GM12874 (cell line): ENCODE measurements around the gene EHMT2.
A peak's percentile ranks its signal among the peaks of the same experiment; 100 is the strongest.

Experiments
- TF ChIP-seq, protein P1 (sequence below): IDR thresholded peaks from 2 replicates; pipeline ENCODE4 v1.5.1; 2011; ENCODE audit warnings: low read depth, mild to moderate bottlenecking, control low read depth, low read length, moderate library complexity; ENCODE audit not compliant: insufficient read depth

Gene EHMT2

DNA sequence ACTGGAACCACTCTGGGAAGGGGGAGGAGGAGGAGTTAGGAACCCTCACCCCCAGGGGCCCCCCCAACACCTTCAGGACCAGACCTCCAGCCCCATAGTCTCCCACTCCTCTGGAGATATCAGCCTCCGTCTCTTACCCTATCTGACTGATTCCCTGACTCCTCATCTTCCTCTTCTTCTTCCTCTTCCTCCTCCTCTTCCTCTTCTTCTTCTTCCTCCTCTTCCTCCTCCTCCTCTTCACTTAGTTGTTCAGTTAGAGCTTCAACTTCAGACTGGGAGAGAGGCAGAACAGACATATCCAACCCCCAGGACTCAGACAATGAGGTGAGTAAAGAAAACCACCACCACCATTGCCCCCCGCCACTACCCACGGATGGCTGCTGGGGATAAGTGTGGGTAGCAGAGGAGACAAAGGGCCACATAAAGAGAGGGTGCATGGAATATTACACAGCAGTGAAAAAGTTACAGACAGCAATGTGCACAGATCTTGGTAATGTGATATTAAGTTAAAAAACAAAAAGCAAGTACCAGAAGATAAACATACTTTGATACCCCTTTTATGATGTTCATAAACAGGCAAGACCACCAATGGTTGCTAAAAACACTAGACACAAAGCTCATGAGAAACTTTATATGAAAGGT lies 8.0 kb downstream of the EHMT2 start:
- TF ChIP-seq, protein P1, sequence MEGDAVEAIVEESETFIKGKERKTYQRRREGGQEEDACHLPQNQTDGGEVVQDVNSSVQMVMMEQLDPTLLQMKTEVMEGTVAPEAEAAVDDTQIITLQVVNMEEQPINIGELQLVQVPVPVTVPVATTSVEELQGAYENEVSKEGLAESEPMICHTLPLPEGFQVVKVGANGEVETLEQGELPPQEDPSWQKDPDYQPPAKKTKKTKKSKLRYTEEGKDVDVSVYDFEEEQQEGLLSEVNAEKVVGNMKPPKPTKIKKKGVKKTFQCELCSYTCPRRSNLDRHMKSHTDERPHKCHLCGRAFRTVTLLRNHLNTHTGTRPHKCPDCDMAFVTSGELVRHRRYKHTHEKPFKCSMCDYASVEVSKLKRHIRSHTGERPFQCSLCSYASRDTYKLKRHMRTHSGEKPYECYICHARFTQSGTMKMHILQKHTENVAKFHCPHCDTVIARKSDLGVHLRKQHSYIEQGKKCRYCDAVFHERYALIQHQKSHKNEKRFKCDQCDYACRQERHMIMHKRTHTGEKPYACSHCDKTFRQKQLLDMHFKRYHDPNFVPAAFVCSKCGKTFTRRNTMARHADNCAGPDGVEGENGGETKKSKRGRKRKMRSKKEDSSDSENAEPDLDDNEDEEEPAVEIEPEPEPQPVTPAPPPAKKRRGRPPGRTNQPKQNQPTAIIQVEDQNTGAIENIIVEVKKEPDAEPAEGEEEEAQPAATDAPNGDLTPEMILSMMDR: no peak

DNA sequence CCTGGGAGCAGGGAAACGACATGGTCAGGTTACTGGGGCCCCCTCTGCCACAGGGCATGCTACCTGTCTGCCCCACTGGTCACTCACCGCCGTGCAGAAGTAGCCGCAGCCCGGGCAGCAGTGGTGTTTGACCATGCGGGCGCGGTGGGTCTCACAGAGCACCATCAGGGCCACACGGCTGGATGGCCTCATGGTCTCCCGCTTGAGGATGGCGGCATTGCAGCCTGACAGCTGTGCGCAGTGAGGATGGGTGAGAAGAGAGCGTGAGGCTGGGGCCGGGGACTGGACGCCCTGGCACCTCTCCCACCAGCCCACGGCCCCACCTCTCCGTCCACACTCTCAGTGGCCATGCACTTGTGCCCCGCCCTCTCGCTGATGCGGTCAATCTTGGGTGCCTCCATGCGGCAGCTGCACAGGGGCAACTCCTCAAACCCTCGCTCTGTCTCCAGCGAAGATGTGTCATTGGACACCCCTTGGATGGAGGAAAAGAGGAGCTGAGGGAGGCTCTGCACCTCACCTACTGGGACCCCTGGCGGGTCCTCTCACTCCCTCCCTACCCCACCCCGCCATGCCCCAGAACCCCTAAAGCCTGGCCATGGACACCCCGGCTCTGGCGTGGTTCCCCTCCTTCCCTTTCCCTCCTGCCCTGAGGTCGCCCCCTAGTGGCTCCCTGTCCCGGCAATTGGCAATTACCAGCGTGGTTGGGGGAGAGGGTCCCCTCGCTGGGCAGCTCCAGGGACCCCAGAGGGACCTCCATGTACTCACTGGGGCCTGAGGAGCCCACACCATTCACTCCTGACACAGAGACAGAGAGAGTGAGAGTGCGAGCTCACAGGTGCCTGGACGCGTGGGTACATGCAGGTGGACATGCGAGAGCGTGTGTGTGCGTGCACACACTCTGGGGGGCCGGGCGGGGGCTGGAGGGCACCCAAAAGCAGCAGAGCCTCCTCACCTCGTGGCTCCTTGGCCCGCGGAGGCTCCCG lies 8.9 kb downstream of the EHMT2 start:
- TF ChIP-seq, protein P1: peak; percentile 81

DNA sequence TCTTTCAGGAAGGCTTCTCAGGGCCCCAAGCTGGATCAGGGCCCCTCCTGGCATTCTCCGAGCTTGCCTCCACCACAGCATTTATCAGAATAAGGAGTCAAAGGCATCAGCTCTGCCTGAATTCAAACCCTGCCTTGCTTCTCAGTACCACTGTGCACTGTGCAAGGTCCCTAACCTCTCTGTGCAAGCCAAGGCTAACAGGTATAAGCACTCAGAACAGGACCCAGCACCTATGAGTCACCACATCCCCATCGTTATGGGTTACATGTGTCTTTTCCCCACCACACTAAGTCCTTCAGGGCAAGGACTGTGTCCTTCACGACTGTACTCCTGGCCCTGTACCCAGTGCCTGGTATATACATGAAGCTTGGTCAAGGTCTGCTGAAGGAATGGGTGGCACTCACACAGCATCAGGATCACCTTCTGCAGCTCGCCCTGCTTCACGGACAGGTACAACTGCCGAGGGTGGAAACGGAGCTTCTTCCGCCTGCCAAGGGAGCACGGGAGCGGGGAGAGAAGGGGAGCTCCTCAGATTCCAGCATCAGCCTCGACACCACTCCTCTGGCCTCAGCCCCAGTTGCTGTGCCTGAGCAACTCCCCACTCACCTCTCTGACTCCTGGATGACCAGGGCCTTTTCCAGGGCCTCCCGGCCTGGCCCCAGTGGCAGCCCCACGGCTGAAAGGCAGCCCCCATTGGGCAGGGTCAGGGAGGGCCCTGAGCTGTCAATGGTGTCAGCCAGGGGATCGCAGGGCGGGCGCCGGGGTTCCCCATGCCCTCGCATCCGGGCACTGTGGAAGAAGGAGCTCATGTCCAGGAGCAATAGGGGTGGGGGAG lies 10.1 kb downstream of the EHMT2 start:
- TF ChIP-seq, protein P1: no peak

DNA sequence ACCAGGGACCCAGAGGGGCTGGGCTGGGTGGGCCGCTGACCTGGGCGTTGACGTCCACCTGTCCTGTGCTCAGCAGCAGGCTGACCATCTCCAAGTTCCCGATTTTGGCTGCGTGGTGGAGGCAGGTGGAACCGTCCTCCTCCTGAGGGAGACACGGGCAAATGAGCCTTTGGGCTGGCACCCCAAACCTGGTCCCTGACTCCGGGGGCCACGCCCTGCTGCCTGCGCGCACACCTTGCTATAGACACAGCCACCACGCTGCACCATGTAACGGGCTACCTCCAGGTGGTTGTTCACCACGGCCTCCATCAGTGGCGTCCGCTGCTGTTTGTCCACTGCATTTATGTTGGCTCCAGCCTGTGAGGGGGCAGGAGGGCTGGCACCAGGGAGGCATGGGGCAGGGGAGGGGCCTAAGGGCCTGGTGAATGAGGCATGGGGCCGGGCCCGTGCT lies 10.9 kb downstream of the EHMT2 start:
- TF ChIP-seq, protein P1: no peak

DNA sequence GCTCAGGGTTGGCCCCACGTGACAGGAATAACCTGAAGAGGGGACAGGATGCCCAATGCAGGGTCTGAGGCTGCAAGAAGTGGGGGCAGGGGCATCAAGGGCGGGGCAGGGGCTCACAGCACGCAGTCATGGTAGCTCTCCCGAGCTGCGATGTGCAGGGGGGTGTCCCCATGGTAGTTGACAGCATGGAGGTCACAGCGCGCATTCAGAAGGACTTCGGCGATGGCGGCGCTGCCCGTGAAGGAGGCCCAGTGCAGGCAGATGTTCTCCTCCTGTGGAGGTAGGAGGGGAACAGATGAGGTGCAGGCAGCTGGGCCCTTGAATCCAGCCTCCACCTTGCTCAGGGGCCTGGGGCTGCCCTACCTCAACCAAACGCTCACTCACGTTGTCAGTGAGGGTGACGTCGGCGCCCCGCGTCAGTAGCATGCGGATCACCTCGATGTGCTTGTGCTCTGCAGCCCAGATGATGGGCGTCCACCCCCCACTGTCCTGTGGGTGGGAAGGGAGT lies 12.9 kb downstream of the EHMT2 start:
- TF ChIP-seq, protein P1: no peak

DNA sequence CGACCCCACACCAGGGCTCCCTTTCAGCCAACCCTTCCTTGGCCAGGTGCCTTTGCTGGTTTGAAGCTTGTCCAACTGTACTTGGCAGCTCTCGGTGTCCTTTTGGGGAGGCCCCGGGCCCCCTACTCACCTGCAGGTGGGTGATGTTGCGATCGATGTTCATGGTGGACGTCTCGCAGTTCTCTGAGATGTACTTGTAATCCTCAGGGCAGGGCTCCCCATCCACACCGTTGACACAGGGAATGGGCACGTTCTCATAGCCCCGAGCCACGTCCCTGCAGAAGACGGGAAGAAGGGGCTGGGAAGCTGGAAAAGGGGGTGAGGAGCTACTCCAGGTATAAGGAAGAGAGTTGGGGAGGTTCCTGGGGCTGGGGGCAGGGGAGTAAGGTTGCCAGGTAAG lies 13.8 kb downstream of the EHMT2 start:
- TF ChIP-seq, protein P1: no peak
